Ishikawa (cell line): ENCODE results near the gene PLCG1.

Experiments
- CEBPB ChIP-seq: IDR thresholded peaks from 2 replicates; pipeline ENCODE4 v1.6.1; 2012
- CREB1 ChIP-seq: IDR thresholded peaks from 2 replicates; pipeline ENCODE4 v1.6.1; 2012; ENCODE audit warnings: low read depth
- EGR1 ChIP-seq: IDR thresholded peaks from 2 replicates; pipeline ENCODE4 v1.6.1; 2012
- EP300 ChIP-seq: IDR thresholded peaks from 2 replicates; pipeline ENCODE4 v1.6.1; 2012; ENCODE audit warnings: borderline replicate concordance
- FOXM1 ChIP-seq: IDR thresholded peaks from 2 replicates; pipeline ENCODE4 v1.6.1; 2012; ENCODE audit warnings: low read depth, borderline replicate concordance
- NFIC ChIP-seq: IDR thresholded peaks from 2 replicates; pipeline ENCODE4 v1.6.1; 2012
- RAD21 ChIP-seq: IDR thresholded peaks from 2 replicates; pipeline ENCODE4 v1.6.1; 2012; ENCODE audit warnings: low read depth
- TAF1 ChIP-seq: IDR thresholded peaks from 2 replicates; pipeline ENCODE4 v1.6.1; 2012; ENCODE audit warnings: low read depth, mild to moderate bottlenecking
- TCF12 ChIP-seq: IDR thresholded peaks from 2 replicates; pipeline ENCODE4 v1.6.1; 2012; ENCODE audit warnings: low read depth
- TEAD4 ChIP-seq: IDR thresholded peaks from 2 replicates; pipeline ENCODE4 v1.6.1; 2012
- YY1 ChIP-seq: IDR thresholded peaks from 2 replicates; pipeline ENCODE4 v1.6.1; 2012; ENCODE audit warnings: low read depth
- ZBTB7A ChIP-seq: IDR thresholded peaks from 2 replicates; pipeline ENCODE4 v1.6.1; 2012; ENCODE audit warnings: low read depth
- TF ChIP-seq, protein P1 (sequence below): IDR thresholded peaks from 2 replicates; pipeline ENCODE4 v1.6.1; 2012
- TF ChIP-seq, protein P2 (sequence below): IDR thresholded peaks from 2 replicates; pipeline ENCODE4 v1.6.1; 2012
- TF ChIP-seq, protein P3 (sequence below): IDR thresholded peaks from 2 replicates; pipeline ENCODE4 v1.6.1; 2012; ENCODE audit warnings: low read depth, mild to moderate bottlenecking

Gene PLCG1

DNA sequence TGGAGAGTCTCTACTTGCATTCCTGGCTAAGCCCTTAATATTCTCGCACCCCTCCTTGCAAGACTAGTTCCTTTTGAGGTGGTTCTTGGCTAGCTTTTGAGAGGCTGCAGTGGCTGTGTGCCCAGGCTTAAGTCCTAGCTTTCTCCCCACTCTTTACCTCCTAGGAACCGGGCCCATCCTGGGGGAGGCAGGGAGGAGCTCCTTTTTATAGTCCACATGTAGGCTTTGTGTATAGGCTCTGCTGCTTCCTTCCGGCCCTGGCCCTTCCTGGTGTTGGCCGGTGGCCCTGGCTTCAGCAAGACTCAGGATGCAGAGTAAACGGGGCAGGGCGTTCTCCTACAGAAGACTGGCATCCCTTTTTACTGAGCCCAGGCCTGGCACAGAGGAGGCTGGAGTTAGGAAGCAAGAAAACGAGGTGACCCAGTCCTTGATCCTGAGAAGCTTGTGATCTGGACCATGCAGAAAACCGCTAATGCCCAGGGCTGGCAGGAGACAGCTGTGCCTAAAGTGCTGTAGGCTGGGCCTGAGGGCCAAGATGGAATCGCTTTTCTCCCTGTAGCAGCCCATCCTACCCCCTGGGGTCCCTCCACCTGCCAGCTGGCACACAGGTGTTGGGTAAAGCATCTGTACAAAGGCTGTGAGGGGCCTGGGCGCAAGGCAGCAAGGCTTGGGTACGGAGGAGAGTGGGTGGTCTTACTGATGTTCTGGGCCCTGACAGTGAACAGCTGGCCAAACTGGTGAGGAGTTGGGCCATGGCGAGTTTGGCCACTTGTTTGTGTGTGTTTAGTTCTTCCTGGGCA, 8.7 kb downstream of the PLCG1 start:
- TF ChIP-seq NFIC (no peak), ZBTB7A (no peak), YY1 (no peak), TEAD4 (no peak), FOXM1 (no peak), CEBPB (no peak), EGR1 (no peak), RAD21 (no peak), EP300 (no peak), CREB1 (no peak), TAF1 (no peak), TCF12 (no peak)
- TF ChIP-seq, protein P1, sequence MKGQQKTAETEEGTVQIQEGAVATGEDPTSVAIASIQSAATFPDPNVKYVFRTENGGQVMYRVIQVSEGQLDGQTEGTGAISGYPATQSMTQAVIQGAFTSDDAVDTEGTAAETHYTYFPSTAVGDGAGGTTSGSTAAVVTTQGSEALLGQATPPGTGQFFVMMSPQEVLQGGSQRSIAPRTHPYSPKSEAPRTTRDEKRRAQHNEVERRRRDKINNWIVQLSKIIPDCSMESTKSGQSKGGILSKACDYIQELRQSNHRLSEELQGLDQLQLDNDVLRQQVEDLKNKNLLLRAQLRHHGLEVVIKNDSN: no peak
- TF ChIP-seq, protein P2, sequence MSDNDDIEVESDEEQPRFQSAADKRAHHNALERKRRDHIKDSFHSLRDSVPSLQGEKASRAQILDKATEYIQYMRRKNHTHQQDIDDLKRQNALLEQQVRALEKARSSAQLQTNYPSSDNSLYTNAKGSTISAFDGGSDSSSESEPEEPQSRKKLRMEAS: no peak
- TF ChIP-seq, protein P3, sequence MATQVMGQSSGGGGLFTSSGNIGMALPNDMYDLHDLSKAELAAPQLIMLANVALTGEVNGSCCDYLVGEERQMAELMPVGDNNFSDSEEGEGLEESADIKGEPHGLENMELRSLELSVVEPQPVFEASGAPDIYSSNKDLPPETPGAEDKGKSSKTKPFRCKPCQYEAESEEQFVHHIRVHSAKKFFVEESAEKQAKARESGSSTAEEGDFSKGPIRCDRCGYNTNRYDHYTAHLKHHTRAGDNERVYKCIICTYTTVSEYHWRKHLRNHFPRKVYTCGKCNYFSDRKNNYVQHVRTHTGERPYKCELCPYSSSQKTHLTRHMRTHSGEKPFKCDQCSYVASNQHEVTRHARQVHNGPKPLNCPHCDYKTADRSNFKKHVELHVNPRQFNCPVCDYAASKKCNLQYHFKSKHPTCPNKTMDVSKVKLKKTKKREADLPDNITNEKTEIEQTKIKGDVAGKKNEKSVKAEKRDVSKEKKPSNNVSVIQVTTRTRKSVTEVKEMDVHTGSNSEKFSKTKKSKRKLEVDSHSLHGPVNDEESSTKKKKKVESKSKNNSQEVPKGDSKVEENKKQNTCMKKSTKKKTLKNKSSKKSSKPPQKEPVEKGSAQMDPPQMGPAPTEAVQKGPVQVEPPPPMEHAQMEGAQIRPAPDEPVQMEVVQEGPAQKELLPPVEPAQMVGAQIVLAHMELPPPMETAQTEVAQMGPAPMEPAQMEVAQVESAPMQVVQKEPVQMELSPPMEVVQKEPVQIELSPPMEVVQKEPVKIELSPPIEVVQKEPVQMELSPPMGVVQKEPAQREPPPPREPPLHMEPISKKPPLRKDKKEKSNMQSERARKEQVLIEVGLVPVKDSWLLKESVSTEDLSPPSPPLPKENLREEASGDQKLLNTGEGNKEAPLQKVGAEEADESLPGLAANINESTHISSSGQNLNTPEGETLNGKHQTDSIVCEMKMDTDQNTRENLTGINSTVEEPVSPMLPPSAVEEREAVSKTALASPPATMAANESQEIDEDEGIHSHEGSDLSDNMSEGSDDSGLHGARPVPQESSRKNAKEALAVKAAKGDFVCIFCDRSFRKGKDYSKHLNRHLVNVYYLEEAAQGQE: no peak

DNA sequence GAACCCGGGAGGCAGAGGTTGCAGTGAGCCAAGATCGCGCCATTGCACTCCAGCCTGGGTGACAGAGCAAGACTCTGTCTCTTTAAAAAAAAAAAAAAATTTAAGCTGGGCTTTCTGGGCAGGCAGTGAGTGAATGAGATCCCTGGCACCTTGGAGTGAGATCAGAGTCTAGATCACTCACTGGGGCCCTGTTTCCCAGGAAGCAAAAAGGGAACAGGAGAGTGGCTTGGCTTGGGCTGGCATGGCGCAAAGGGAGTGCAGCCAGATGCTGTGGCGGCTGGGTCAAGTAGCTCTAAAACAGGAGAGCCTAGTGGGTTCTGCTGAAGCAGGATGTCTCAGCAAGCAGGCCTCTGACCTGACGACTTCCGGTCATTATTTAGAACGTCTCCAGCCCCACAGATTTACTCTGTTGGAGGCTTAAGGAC, 10.4 kb downstream of the PLCG1 start:
- no peak for TF ChIP-seq NFIC
- TF ChIP-seq TAF1: no peak
- TF ChIP-seq EGR1: no peak
- TF ChIP-seq TCF12: no peak
- TF ChIP-seq, protein P2: no peak
- no peak for TF ChIP-seq YY1
- TF ChIP-seq, protein P1: no peak

DNA sequence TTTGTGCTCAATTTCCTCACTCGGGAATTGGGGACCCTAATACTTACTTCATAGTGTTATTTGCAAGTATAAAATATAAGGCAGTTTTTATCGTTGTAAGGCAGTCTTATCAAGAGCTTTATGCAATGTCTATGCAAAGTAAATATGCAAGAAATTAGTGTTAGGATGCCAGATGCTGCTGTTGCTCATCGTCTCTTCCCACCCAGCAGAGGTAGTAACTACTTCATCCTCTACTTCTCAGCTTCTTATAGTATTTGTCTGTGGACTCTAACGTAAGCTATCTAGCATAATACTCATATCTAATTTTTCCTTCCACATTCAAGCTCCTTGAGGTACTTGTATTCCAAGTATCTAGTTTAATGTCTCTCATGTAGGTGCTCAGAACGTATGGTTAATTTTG, 11.6 kb downstream of the PLCG1 start:
- no peak for TF ChIP-seq TEAD4
- TF ChIP-seq EP300: no peak
- no peak for TF ChIP-seq EGR1
- no peak for TF ChIP-seq CREB1
- no peak for TF ChIP-seq TCF12
- no peak for TF ChIP-seq FOXM1

DNA sequence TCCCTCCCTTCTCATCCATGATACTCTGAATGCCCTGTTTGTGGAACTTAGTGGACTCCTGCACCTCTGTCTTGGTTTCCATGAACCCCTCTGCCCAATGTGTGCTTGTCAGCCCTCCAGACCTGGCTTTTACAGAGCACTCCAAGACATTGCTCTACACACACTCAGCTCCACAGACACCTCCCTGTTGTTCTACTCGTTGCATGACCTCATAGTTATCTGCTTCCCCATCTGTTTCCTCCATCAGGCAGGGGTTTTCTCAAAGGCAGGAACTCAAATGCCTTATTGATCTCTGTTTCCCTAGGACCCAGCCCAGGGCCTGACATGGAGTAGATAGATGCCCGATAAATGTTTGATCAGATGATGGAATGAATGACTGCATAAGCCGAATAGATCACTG, 13.3 kb downstream of the PLCG1 start:
- TF ChIP-seq TEAD4 (no peak), CREB1 (no peak), ZBTB7A (no peak), EP300 (no peak), NFIC (no peak)
- TF ChIP-seq, protein P2: no peak

DNA sequence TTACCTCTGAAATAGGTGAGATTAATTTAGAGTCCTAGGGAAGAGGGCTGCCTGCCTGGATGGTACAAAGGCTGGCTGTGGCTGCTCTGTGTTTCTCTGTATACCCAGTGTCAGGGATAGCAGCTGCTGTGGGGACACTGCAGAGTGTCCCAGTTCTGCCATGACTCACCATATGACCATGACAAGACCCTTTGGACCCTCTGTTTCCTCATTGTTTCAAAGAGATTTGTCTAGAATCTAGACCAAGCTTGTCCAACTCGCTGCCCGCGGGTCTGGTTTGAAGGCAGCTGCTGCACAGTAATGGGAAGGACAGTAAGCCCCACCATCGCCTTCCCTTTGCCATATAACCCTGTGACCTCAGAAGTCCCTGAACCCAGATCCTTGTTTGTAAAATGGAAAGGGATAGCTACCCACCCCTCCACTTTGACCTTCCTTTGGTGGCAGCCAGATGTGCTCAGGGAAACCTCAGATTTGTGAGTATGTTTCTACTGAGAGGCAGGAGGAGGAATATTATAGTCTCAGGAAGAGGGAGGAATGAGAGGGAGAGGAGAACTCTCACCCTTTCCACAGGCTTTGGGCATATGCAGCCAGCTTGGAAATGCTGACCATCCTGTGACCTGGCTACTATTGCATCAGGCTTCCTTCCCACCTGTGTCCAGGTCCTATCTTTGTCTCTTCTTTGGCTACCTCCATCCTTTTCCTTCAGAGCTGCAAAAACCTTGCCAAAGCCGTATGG, 14.0 kb downstream of the PLCG1 start:
- TF ChIP-seq TEAD4 (no peak), NFIC (no peak), TCF12 (no peak), CEBPB (no peak), TAF1 (no peak), YY1 (no peak), ZBTB7A (no peak), RAD21 (no peak), FOXM1 (no peak), EP300 (no peak), CREB1 (no peak), EGR1 (no peak)
- TF ChIP-seq, protein P2: no peak
- TF ChIP-seq, protein P1: no peak
- TF ChIP-seq, protein P3: no peak
